Breast epithelium (tissue), 4 donors: ENCODE data around the gene MARCKS. TPM values are rescaled to one million over a fixed set of nuclear protein-coding genes. Genes with fewer than 3 reads are reported as not detected.
A peak's percentile ranks its signal among the peaks of the same experiment; 100 is the strongest.

ENCODE experiments used
- DNase-seq, 2 donors: peaks; one replicate each; pipeline ENCODE4 v3.0.0-alpha.2; 2019; ENCODE audit warnings: low spot score in 2 of 2
- H3K27ac ChIP-seq, 2 donors: fragments of 200-600 bp; sonication (generic) in 1 of 2; one replicate each; pipeline ENCODE4 v1.5.1; 2016 to 2019; ENCODE audit warnings: mild to moderate bottlenecking in 1 of 2
- H3K27me3 ChIP-seq, 2 donors: fragments of 200-600 bp; sonication (generic) in 1 of 2; one replicate each; pipeline versions ENCODE4 v1.5.1 to v1.6.0; 2017 to 2019; ENCODE audit warnings: control low read depth in 1 of 2, mild to moderate bottlenecking in 1 of 2
- H3K36me3 ChIP-seq: fragments of 200-600 bp; one replicate; pipeline ENCODE4 v1.5.1; 2019
- H3K4me1 ChIP-seq, 2 donors: fragments of 200-600 bp; sonication (generic); one replicate each; pipeline ENCODE4 v1.5.1; 2016 to 2019; ENCODE audit warnings: control low read depth in 1 of 2
- H3K4me3 ChIP-seq, 3 donors: fragments of 200-600 bp; sonication (generic); 1 replicate in 2 of 3; 2 replicates in 1 of 3; pipeline ENCODE4 v1.5.1; 2016 to 2019; ENCODE audit warnings: mild to moderate bottlenecking in 3 of 3, moderate library complexity in 2 of 3
- H3K9me3 ChIP-seq, 2 donors: fragments of 200-600 bp; sonication (generic) in 1 of 2; one replicate each; pipeline ENCODE4 v1.5.1; 2016 to 2019; ENCODE audit warnings: control low read depth in 1 of 2
- POLR2A ChIP-seq: fragments of 450-650 bp; IDR thresholded peaks from one replicate; pipeline ENCODE4 v1.6.1; 2016; ENCODE audit warnings: antibody characterized with exemption, mild to moderate bottlenecking, moderate library complexity
- POLR2AphosphoS5 ChIP-seq, 3 donors: sonication (generic); formaldehyde crosslinking; IDR thresholded peaks; one replicate each; pipeline ENCODE4 v1.6.1; 2017; ENCODE audit warnings: antibody characterized with exemption in 3 of 3
- intact Hi-C: fragments of 100-400 bp; cut with DNase I; formaldehyde crosslinking; loops from one replicate; pipeline ENCODE4 v1.15.1; 2023; ENCODE audit warnings: low total_unique reads
- total RNA-seq, 3 donors: library from RNA; depleted of rRNA; stranded (reverse); fragments of >200 nt; gene quantifications; one replicate each; pipeline ENCODE4 v1.1.0, GENCODE V29; 2016
- TF ChIP-seq, protein P1 (sequence below), 3 donors: fragments of 450-650 bp; IDR thresholded peaks; one replicate each; pipeline ENCODE4 v1.5.1; 2016 to 2017; ENCODE audit warnings: antibody characterized with exemption in 3 of 3, mild to moderate bottlenecking in 3 of 3, moderate library complexity in 3 of 3

MARCKS gene
- total RNA-seq, 3 donors from 2014 or later = 19.8 to 54.4 (median 50.8) TPM

DNA sequence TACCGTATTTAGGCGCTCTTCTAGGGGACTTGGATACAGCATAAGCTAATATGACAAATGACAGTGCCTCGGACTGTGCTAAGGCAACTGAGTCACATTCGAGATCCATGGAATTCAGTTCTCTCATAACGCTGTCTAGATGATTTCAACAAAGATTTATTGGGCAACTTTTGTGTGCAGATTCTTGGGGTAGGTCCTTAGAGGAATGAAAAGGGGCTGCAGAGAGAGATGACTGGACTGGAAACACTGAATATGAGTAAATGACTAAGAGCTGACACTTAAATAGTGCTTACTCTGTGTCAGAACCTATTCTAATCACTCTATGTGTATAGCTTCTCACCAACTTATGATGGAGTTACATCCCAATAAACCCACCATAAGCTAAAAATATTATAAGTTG is 36.4 kb upstream of the MARCKS start:
- peaks cover 0 to 6% of the 10 kb centered on the region in 2 donors for H3K4me1 ChIP-seq
- no peaks in the 10 kb centered on the region for H3K36me3 ChIP-seq
- H3K9me3 ChIP-seq = no peaks in the 10 kb centered on the region
- DNase-seq = no peak
- TF ChIP-seq POLR2AphosphoS5 (IDR thresholded peaks at IDR 0.05) = no peak
- no peak for TF ChIP-seq POLR2A
- TF ChIP-seq, protein P1, sequence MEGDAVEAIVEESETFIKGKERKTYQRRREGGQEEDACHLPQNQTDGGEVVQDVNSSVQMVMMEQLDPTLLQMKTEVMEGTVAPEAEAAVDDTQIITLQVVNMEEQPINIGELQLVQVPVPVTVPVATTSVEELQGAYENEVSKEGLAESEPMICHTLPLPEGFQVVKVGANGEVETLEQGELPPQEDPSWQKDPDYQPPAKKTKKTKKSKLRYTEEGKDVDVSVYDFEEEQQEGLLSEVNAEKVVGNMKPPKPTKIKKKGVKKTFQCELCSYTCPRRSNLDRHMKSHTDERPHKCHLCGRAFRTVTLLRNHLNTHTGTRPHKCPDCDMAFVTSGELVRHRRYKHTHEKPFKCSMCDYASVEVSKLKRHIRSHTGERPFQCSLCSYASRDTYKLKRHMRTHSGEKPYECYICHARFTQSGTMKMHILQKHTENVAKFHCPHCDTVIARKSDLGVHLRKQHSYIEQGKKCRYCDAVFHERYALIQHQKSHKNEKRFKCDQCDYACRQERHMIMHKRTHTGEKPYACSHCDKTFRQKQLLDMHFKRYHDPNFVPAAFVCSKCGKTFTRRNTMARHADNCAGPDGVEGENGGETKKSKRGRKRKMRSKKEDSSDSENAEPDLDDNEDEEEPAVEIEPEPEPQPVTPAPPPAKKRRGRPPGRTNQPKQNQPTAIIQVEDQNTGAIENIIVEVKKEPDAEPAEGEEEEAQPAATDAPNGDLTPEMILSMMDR (IDR thresholded peaks at IDR 0.05) = no peak
- H3K4me3 ChIP-seq = no peak overlapping the region
- H3K27me3 ChIP-seq = no peaks in the 10 kb centered on the region
- intact Hi-C loops = no loop called here
- H3K27ac ChIP-seq = no peak overlapping the region

DNA sequence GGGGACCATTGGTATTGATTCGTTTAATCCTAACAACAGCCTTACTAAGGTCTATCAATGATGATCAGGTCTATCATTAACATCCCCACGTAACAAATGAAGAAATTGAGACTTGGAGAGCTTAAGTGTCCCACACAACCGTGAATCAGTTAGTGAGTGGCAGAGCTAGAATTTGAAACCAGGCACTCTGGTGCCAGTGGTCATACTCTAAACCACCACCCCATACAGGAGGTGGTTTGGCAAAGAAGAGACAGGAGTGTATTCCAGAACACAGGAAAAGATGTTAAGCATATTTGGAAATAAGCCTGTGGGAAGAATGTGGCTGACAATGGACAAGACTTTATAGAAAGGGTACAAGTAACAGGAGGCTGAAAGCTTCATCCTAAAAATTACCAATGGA is 35.7 kb upstream of the MARCKS start:
- H3K9me3 ChIP-seq = no peaks in the 10 kb centered on the region
- TF ChIP-seq POLR2A (no peak), POLR2AphosphoS5 (IDR thresholded peaks at IDR 0.05) (no peak)
- no peak overlapping the region for H3K27ac ChIP-seq
- H3K4me3 ChIP-seq = no peak overlapping the region
- DNase-seq = no peak
- H3K36me3 ChIP-seq = no peaks in the 10 kb centered on the region
- intact Hi-C loops = no loop called here
- peaks cover 0 to 11% of the 10 kb centered on the region in 2 donors for H3K4me1 ChIP-seq
- H3K27me3 ChIP-seq = no peaks in the 10 kb centered on the region

DNA sequence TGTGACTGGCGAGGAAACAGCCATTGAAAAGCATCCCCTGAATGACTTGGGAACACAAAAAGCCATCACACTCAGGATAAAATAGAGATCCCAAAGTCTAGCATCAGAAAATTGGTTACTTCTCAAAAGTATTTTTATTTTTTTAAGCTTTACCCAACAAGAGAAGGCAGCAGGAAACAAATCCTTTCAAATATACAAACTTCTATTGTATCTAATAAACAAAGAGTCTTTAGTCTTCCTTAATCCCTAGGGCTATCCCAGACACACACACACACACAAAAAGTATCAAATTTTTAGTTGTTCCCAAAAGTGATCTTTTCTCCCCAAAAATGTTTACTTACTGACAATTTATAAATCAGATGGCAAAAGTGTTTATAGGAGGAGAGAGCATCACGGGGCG is 33.2 kb upstream of the MARCKS start:
- Histone ChIP-seq H3K9me3 (no peaks in the 10 kb centered on the region), H3K27me3 (no peaks in the 10 kb centered on the region), H3K4me1 (peaks cover 0 to 11% of the 10 kb centered on the region in 2 donors), H3K4me3 (no peak overlapping the region), H3K27ac (peak overlapping the region; percentile 41 to 71), H3K36me3 (no peaks in the 10 kb centered on the region)
- DNase-seq = no peak
- intact Hi-C loops = no loop called here
- no peak for TF ChIP-seq POLR2A
- TF ChIP-seq, protein P1 (IDR thresholded peaks at IDR 0.05) = no peak
- TF ChIP-seq POLR2AphosphoS5 (IDR thresholded peaks at IDR 0.05) = no peak

DNA sequence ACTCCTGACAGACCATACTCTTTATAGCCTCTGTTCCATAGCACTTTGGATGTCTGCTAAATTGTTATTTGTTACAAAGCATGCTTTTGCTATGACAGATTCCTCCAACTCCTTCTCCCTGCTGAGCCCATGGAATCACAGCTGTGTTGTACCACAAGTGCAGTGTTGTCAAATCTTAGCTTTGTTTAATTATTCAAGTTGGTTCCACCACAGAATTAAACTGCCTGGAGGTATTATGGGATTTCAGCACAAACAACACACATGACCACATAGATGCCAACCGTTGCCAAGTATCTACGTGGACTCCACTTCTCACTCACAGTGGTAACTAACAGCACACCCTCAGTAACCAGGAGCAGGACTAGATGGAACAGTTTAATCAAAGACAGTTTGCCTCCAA is 32.7 kb upstream of the MARCKS start:
- Histone ChIP-seq H3K27ac (peak overlapping the region; percentile 41 to 71), H3K27me3 (no peaks in the 10 kb centered on the region), H3K4me3 (no peak overlapping the region), H3K4me1 (peaks cover 0 to 11% of the 10 kb centered on the region in 2 donors), H3K9me3 (no peaks in the 10 kb centered on the region), H3K36me3 (no peaks in the 10 kb centered on the region)
- intact Hi-C loops = no loop called here
- DNase-seq = peak in 1 of 2 donors; percentile 68
- TF ChIP-seq, protein P1 (IDR thresholded peaks at IDR 0.05) = no peak
- peak in 1 of 3 donors; percentile 28 for TF ChIP-seq POLR2AphosphoS5 (IDR thresholded peaks at IDR 0.05)

DNA sequence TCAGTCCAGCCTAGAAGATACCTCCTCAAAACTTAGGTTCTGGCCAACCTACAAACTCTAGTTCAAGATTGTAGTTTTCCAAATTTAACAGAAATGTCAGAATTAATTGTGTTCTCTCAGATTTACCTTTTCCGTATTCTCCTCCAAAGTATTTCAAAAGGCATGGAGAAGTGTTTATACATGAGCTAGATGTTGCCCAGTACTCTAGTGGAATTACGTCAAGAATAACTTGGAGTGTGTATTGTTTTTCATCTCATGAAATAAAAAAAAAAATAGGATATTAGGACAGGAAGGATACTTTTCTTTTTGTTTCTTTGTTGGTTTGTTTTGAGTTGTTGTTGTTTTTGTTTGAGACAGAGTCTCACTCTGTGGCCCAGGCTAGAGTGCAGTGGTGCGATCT is 32.3 kb upstream of the MARCKS start:
- intact Hi-C loops = no loop called here
- Histone ChIP-seq H3K9me3 (no peaks in the 10 kb centered on the region), H3K36me3 (no peaks in the 10 kb centered on the region), H3K4me3 (no peak overlapping the region), H3K27ac (peak overlapping the region; percentile 41 to 71), H3K27me3 (no peaks in the 10 kb centered on the region), H3K4me1 (peaks cover 0 to 11% of the 10 kb centered on the region in 2 donors)
- no peak for TF ChIP-seq POLR2AphosphoS5 (IDR thresholded peaks at IDR 0.05)
- DNase-seq = no peak

DNA sequence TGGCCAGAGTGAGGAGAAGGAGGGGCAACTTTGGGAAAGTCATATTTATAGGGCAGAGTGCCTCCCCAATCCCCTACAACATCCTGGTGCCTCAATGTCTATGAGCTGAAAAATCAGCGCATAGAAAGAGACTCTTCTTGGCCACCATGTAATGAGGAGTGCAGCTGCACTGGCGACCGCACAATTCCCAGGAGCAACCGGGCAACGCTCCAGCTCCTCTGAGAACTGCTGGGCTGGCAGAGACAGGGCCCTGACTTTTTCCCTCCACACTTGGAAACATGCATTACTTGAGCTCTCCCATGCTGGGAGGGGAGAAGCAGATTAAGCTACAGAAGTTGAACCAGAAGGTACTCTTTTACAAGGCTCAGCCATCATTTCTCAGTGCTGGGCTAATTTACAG is 31.4 kb upstream of the MARCKS start:
- Histone ChIP-seq H3K27me3 (no peaks in the 10 kb centered on the region), H3K4me3 (no peak overlapping the region), H3K27ac (peak overlapping the region; percentile 38 to 62), H3K9me3 (no peaks in the 10 kb centered on the region), H3K36me3 (no peaks in the 10 kb centered on the region), H3K4me1 (peaks cover 0 to 11% of the 10 kb centered on the region in 2 donors)
- intact Hi-C loops = no loop called here
- peak; percentile 80 to 89 for DNase-seq
- TF ChIP-seq, protein P1 (IDR thresholded peaks at IDR 0.05) = no peak
- no peak for TF ChIP-seq POLR2A
- TF ChIP-seq POLR2AphosphoS5 (IDR thresholded peaks at IDR 0.05) = no peak
